ENCODE measurements around the gene FOXL3. TPM values are rescaled to one million over a fixed set of nuclear protein-coding genes. Genes with fewer than 3 reads are reported as not detected.
A peak's percentile ranks its signal among the peaks of the same experiment; 100 is the strongest.
"Not testable (repeated sequence)": the region's sequence is repeated elsewhere in the genome, so short reads cannot be mapped to it uniquely, and the experiment has no call there.

The FOXL3 gene
- total RNA-seq, 1 donor from 2014 or later, result not detected

GRCh38 chr7:292826-293225 lies 2.9 kb downstream of the FOXL3 start:
- no peaks in the 10 kb centered on the region for H3K36me3 ChIP-seq
- TF ChIP-seq CTCF (IDR thresholded peaks at IDR 0.05), result no peak
- peaks cover 23% of the 10 kb centered on the region for H3K4me1 ChIP-seq
- no peak overlapping the region for H3K27ac ChIP-seq
- ATAC-seq, result no peak
- peaks cover 67% of the 10 kb centered on the region for H3K27me3 ChIP-seq (ENCODE audit: low read depth)
- no peak for DNase-seq
- intact Hi-C loops (cut with DNase I), result no loop called here
- no peak overlapping the region for H3K4me3 ChIP-seq
- H3K9me3 ChIP-seq, result no peaks in the 10 kb centered on the region

GRCh38 chr7:293681-294439 lies 3.9 kb downstream of the FOXL3 start:
- Histone ChIP-seq H3K4me3 (no peak overlapping the region), H3K4me1 (peaks cover 23% of the 10 kb centered on the region), H3K27me3 (ENCODE audit: low read depth) (peaks cover 56% of the 10 kb centered on the region), H3K36me3 (no peaks in the 10 kb centered on the region), H3K9me3 (no peaks in the 10 kb centered on the region), H3K27ac (no peak overlapping the region)
- ATAC-seq, result no peak
- no peak for DNase-seq
- intact Hi-C loops (cut with DNase I), result no loop called here
- TF ChIP-seq CTCF (IDR thresholded peaks at IDR 0.05), result no peak

- peaks cover 22% of the 10 kb centered on the region for H3K4me1 ChIP-seq
- H3K27ac ChIP-seq, result no peak overlapping the region
- H3K36me3 ChIP-seq, result no peaks in the 10 kb centered on the region
- H3K27me3 ChIP-seq (ENCODE audit: low read depth), result peaks cover 49% of the 10 kb centered on the region
- TF ChIP-seq CTCF (IDR thresholded peaks at IDR 0.05), result no peak
- H3K9me3 ChIP-seq, result no peaks in the 10 kb centered on the region
- ATAC-seq, result no peak
- intact Hi-C loops (cut with DNase I), result no loop called here
- H3K4me3 ChIP-seq, result no peak overlapping the region
- DNase-seq, result no peak
Measured at GRCh38 chr7:294440-295154, 4.6 kb downstream of the FOXL3 start.

GRCh38 chr7:295155-296154 lies 5.5 kb downstream of the FOXL3 start:
- Histone ChIP-seq H3K4me3 (no peak overlapping the region), H3K27me3 (ENCODE audit: low read depth) (peaks cover 40% of the 10 kb centered on the region), H3K36me3 (no peaks in the 10 kb centered on the region), H3K9me3 (no peaks in the 10 kb centered on the region), H3K4me1 (peaks cover 13% of the 10 kb centered on the region), H3K27ac (peak overlapping the region; percentile 33)
- no peak for TF ChIP-seq CTCF (IDR thresholded peaks at IDR 0.05)
- ATAC-seq (peak; percentile 80 to 81), DNase-seq (no peak)
- intact Hi-C loops (cut with DNase I), result no loop called here

GRCh38 chr7:296373-296945 lies 6.5 kb downstream of the FOXL3 start:
- Histone ChIP-seq H3K4me3 (no peak overlapping the region), H3K9me3 (no peaks in the 10 kb centered on the region), H3K27me3 (ENCODE audit: low read depth) (peaks cover 32% of the 10 kb centered on the region), H3K4me1 (peaks cover 8% of the 10 kb centered on the region), H3K27ac (no peak overlapping the region), H3K36me3 (no peaks in the 10 kb centered on the region)
- no peak for TF ChIP-seq CTCF (IDR thresholded peaks at IDR 0.05)
- DNase-seq (no peak), ATAC-seq (no peak)
- intact Hi-C loops (cut with DNase I), result no loop called here

- DNase-seq; H3K36me3 ChIP-seq; H3K27ac ChIP-seq; ATAC-seq; H3K4me1 ChIP-seq; H3K4me3 ChIP-seq; H3K9me3 ChIP-seq; intact Hi-C loops (cut with DNase I): not testable (repeated sequence)
- peaks cover 29% of the 10 kb centered on the region for H3K27me3 ChIP-seq (ENCODE audit: low read depth)
Measured at GRCh38 chr7:297141-297540, 7.2 kb downstream of the FOXL3 start.
